Peyer's patch (tissue), 4 donors: Measurements from ENCODE around the gene FAM151A. TPM values are rescaled to one million over a fixed set of nuclear protein-coding genes. Genes with fewer than 3 reads are reported as not detected.
A peak's percentile ranks its signal among the peaks of the same experiment; 100 is the strongest.

Experiments used
- DNase-seq, 3 donors: peaks; one replicate each; pipeline ENCODE4 v3.0.0-alpha.2; 2017 to 2019
- H3K27ac ChIP-seq, 4 donors: fragments of 200-600 bp; sonication (generic); one replicate each; pipeline ENCODE4 v1.5.1; 2016 to 2019
- H3K27me3 ChIP-seq, 2 donors: fragments of 200-600 bp; sonication (generic); one replicate each; pipeline ENCODE4 v1.5.1; 2019
- H3K36me3 ChIP-seq, 3 donors: fragments of 200-600 bp; sonication (generic); one replicate each; pipeline ENCODE4 v1.5.1; 2016 to 2019
- H3K4me1 ChIP-seq, 4 donors: fragments of 200-600 bp; sonication (generic); one replicate each; pipeline ENCODE4 v1.5.1; 2016 to 2019
- H3K4me3 ChIP-seq, 4 donors: fragments of 200-600 bp; sonication (generic); 1 replicate in 3 of 4; 2 replicates in 1 of 4; pipeline ENCODE4 v1.5.1; 2016 to 2019; ENCODE audit warnings: mild to moderate bottlenecking in 1 of 4
- H3K9me3 ChIP-seq, 4 donors: fragments of 200-600 bp; sonication (generic); one replicate each; pipeline ENCODE4 v1.5.1; 2016 to 2019; ENCODE audit warnings: mild to moderate bottlenecking in 1 of 4
- CTCF ChIP-seq, 6 experiments: fragments of 450-650 bp in 4 of 6; fragments of 200-600 bp in 2 of 6; sonication (generic) in 1 of 6; IDR thresholded peaks; one replicate each; pipeline ENCODE4 v1.5.1; 2017 to 2019; ENCODE audit warnings: antibody characterized with exemption in 6 of 6, mild to moderate bottlenecking in 3 of 6, moderate library complexity in 1 of 6
- POLR2A ChIP-seq, 2 donors: fragments of 450-650 bp; IDR thresholded peaks; one replicate each; pipeline ENCODE4 v1.5.1; 2017; ENCODE audit warnings: antibody characterized with exemption in 2 of 2, mild to moderate bottlenecking in 2 of 2, moderate library complexity in 2 of 2
- total RNA-seq, 4 donors: library from RNA; depleted of rRNA; stranded (reverse); fragments of >200 nt; gene quantifications; one replicate each; pipeline ENCODE4 v1.1.0, GENCODE V29; 2016

Gene FAM151A
- total RNA-seq, 4 donors from 2014 or later: 15.7 to 1,128 (median 174) TPM

- TF ChIP-seq POLR2A (IDR thresholded peaks at IDR 0.05) (no peak), CTCF (IDR thresholded peaks at IDR 0.05) (no peak)
- H3K27ac ChIP-seq: no peak overlapping the region
- DNase-seq: no peak
- H3K36me3 ChIP-seq: no peaks in the 10 kb centered on the region
- H3K4me3 ChIP-seq: no peak overlapping the region
- H3K27me3 ChIP-seq: no peaks in the 10 kb centered on the region
- H3K9me3 ChIP-seq: no peaks in the 10 kb centered on the region
- peaks cover 0 to 10% (median 0%) of the 10 kb centered on the region in 4 donors for H3K4me1 ChIP-seq
Observed at GRCh38 chr1:54627196-54627595, 3.9 kb upstream of the FAM151A start.

- Histone ChIP-seq H3K4me3 (no peak overlapping the region), H3K4me1 (peaks cover 0 to 10% (median 0%) of the 10 kb centered on the region in 4 donors), H3K27ac (peak overlapping the region in 3 of 4 donors; percentile 46 to 86 (median 80)), H3K27me3 (no peaks in the 10 kb centered on the region), H3K36me3 (no peaks in the 10 kb centered on the region), H3K9me3 (no peaks in the 10 kb centered on the region)
- peak in 1 of 3 donors; percentile 19 for DNase-seq
- TF ChIP-seq CTCF (IDR thresholded peaks at IDR 0.05) (no peak), POLR2A (IDR thresholded peaks at IDR 0.05) (no peak)
Observed at GRCh38 chr1:54624466-54625464, 1.4 kb upstream of the FAM151A start.

- Histone ChIP-seq H3K4me3 (no peak overlapping the region), H3K4me1 (peaks cover 0 to 15% (median 0%) of the 10 kb centered on the region in 4 donors), H3K27me3 (no peaks in the 10 kb centered on the region), H3K9me3 (no peaks in the 10 kb centered on the region), H3K27ac (no peak overlapping the region), H3K36me3 (peaks cover 0 to 12% (median 0%) of the 10 kb centered on the region in 3 donors)
- peak in 1 of 3 donors; percentile 29 for DNase-seq
- TF ChIP-seq POLR2A (IDR thresholded peaks at IDR 0.05): no peak
- TF ChIP-seq CTCF (IDR thresholded peaks at IDR 0.05): no peak
Observed at GRCh38 chr1:54619749-54620148, 3.6 kb downstream of the FAM151A start.

GRCh38 chr1:54615531-54616279 lies 7.6 kb downstream of the FAM151A start:
- peaks cover 0 to 12% (median 0%) of the 10 kb centered on the region in 3 donors for H3K36me3 ChIP-seq
- H3K27me3 ChIP-seq: no peaks in the 10 kb centered on the region
- H3K4me3 ChIP-seq: peak overlapping the region in 1 of 4 donors; percentile 19
- no peaks in the 10 kb centered on the region for H3K9me3 ChIP-seq
- peak in 2 of 3 donors; percentile 23 to 46 for DNase-seq
- H3K4me1 ChIP-seq: peaks cover 0 to 10% (median 0%) of the 10 kb centered on the region in 4 donors
- TF ChIP-seq CTCF (IDR thresholded peaks at IDR 0.05) (no peak), POLR2A (IDR thresholded peaks at IDR 0.05) (no peak)
- H3K27ac ChIP-seq: no peak overlapping the region

- H3K27ac ChIP-seq: no peak overlapping the region
- DNase-seq: peak in 2 of 3 donors; percentile 57 to 69
- no peaks in the 10 kb centered on the region for H3K27me3 ChIP-seq
- H3K4me3 ChIP-seq: no peak overlapping the region
- TF ChIP-seq POLR2A (IDR thresholded peaks at IDR 0.05) (no peak), CTCF (IDR thresholded peaks at IDR 0.05) (no peak)
- H3K36me3 ChIP-seq: peaks cover 0 to 22% (median 0%) of the 10 kb centered on the region in 3 donors
- peaks cover 0 to 10% (median 0%) of the 10 kb centered on the region in 4 donors for H3K4me1 ChIP-seq
- no peaks in the 10 kb centered on the region for H3K9me3 ChIP-seq
Observed at GRCh38 chr1:54614563-54614962, 8.8 kb downstream of the FAM151A start.
